Stimulated activated CD4-positive, alpha-beta T cell treated with anti-CD3 and anti-CD28 coated beads, Interleukin-4, amount 100 ng/mL, for 48 hours (primary cell): ENCODE results near the gene KAZN.
"Not testable (repeated sequence)": the region's sequence is repeated elsewhere in the genome, so short reads cannot be mapped to it uniquely, and the experiment has no call there.

Experiments used
- DNase-seq, 2 donors: peaks; one replicate each; pipeline ENCODE4 v3.0.0-alpha.2; 2020; ENCODE audit warnings: low read depth in 2 of 2

KAZN gene

GRCh38 chr1:14598498-14599182 is at the start of gene KAZN:
Gene KAZN, plus strand, starts transcription at chr1:14598685.
- DNase-seq = no peak

- no peak for DNase-seq
Observed at GRCh38 chr1:14549897-14550620, 48.4 kb upstream of the KAZN start.

GRCh38 chr1:14551386-14551785 is 47.1 kb upstream of the KAZN start:
- no peak for DNase-seq

GRCh38 chr1:14552246-14552965 is 46.1 kb upstream of the KAZN start:
- no peak for DNase-seq

- DNase-seq = no peak
Observed at GRCh38 chr1:14553711-14554110, 44.8 kb upstream of the KAZN start.

GRCh38 chr1:14555091-14555490 is 43.4 kb upstream of the KAZN start:
- no peak for DNase-seq

- DNase-seq = no peak
Observed at GRCh38 chr1:14561014-14561693, 37.3 kb upstream of the KAZN start.

- DNase-seq = no peak
Observed at GRCh38 chr1:14565090-14565489, 33.4 kb upstream of the KAZN start.

- DNase-seq = no peak
Observed at GRCh38 chr1:14567056-14567455, 31.4 kb upstream of the KAZN start.

- DNase-seq = no peak
Observed at GRCh38 chr1:14567903-14568302, 30.6 kb upstream of the KAZN start.

GRCh38 chr1:14568716-14569355 is 29.6 kb upstream of the KAZN start:
- DNase-seq = no peak

- DNase-seq = no peak
Observed at GRCh38 chr1:14570514-14570913, 28.0 kb upstream of the KAZN start.

- DNase-seq = no peak
Observed at GRCh38 chr1:14571810-14572767, 26.4 kb upstream of the KAZN start.

- DNase-seq = no peak
Observed at GRCh38 chr1:14572861-14573260, 25.6 kb upstream of the KAZN start.

GRCh38 chr1:14576155-14576554 is 22.3 kb upstream of the KAZN start:
- no peak for DNase-seq

GRCh38 chr1:14577261-14577660 is 21.2 kb upstream of the KAZN start:
- no peak for DNase-seq

GRCh38 chr1:14578156-14578555 is 20.3 kb upstream of the KAZN start:
- DNase-seq = no peak

GRCh38 chr1:14580295-14580694 is 18.2 kb upstream of the KAZN start:
- not testable (repeated sequence) for DNase-seq

- no peak for DNase-seq
Observed at GRCh38 chr1:14580986-14581385, 17.5 kb upstream of the KAZN start.

- DNase-seq = no peak
Observed at GRCh38 chr1:14583788-14584187, 14.7 kb upstream of the KAZN start.

GRCh38 chr1:14585728-14586127 is 12.8 kb upstream of the KAZN start:
- DNase-seq = no peak
